IMR-90 (cell line): ENCODE data around the gene TRAF6. TPM values are rescaled to one million over a fixed set of nuclear protein-coding genes. Genes with fewer than 3 reads are reported as not detected.

ENCODE experiments used
- ATAC-seq: fragments of 200-7000 bp; cut with Tn5 transposase; 2 replicates; pipeline ENCODE4 v1.9.1; 2020; ENCODE audit warnings: low read depth, mild to moderate bottlenecking, moderate library complexity
- BruUV-seq: library from RNA; stranded (reverse); fragments of 400-500 nt; replicated peaks from 2 replicates; lab custom pipeline; 2021; lab: Mats Ljungman, UMichigan
- CTCF ChIA-PET: fragments of 300-600 bp; formaldehyde crosslinking; extraction: SDS; loops from one replicate; lab custom pipeline; 2021; ENCODE audit warnings: antibody characterized with exemption; lab: Yijun Ruan, JAX
- POLR2A ChIA-PET: fragments of 300-600 bp; sonication (Branson Sonifier 250); formaldehyde crosslinking; loops from one replicate; lab custom pipeline; 2022; ENCODE audit warnings: antibody characterized with exemption; ENCODE audit not compliant: unreplicated experiment; lab: Charles Lee
- DNase-seq: peaks from one replicate; pipeline ENCODE4 v3.0.0; 2013
- H2AFZ ChIP-seq: replicated peaks from 2 replicates; pipeline ENCODE3; 2013; ENCODE audit warnings: low read length, mild to moderate bottlenecking; ENCODE audit not compliant: poor library complexity
- H2AK5ac ChIP-seq: 2 replicates; pipeline ENCODE4 v1.6.1; 2013; ENCODE audit warnings: low read depth, low read length, inconsistent platforms
- H2AK9ac ChIP-seq: replicated peaks from 2 replicates; pipeline ENCODE3; 2013; ENCODE audit warnings: mild to moderate bottlenecking, low read depth, low read length, moderate library complexity; ENCODE audit not compliant: poor library complexity
- H2BK120ac ChIP-seq: 2 replicates; pipeline ENCODE4 v1.6.1; 2013; ENCODE audit warnings: low read depth, low read length, inconsistent platforms
- H2BK15ac ChIP-seq: 3 replicates; pipeline ENCODE4 v1.6.1; 2013; ENCODE audit warnings: low read depth, low read length, inconsistent platforms
- H2BK20ac ChIP-seq: 2 replicates; pipeline ENCODE4 v1.6.1; 2013; ENCODE audit warnings: low read depth, mild to moderate bottlenecking, inconsistent platforms, low read length, moderate library complexity
- H2BK5ac ChIP-seq: 2 replicates; pipeline ENCODE4 v1.6.1; 2013; ENCODE audit warnings: mild to moderate bottlenecking, low read depth, low read length, inconsistent platforms; ENCODE audit not compliant: poor library complexity, severe bottlenecking
- H3K14ac ChIP-seq: replicated peaks from 2 replicates; pipeline ENCODE4 v1.6.1; 2013; ENCODE audit warnings: low read depth, low read length, inconsistent platforms
- H3K18ac ChIP-seq: 2 replicates; pipeline ENCODE4 v1.6.1; 2013; ENCODE audit warnings: low read depth, low read length, control low read depth
- H3K23ac ChIP-seq: 2 replicates; pipeline ENCODE4 v1.6.1; 2013; ENCODE audit warnings: low read depth, low read length, inconsistent platforms
- H3K27ac ChIP-seq: 2 replicates; pipeline ENCODE4 v1.5.1; 2013; ENCODE audit warnings: mild to moderate bottlenecking, control low read depth, low read length; ENCODE audit not compliant: insufficient read depth
- H3K27me3 ChIP-seq: 2 replicates; pipeline ENCODE4 v1.6.1; 2013; ENCODE audit warnings: low read length; ENCODE audit not compliant: control insufficient read depth, insufficient read depth
- H3K36me3 ChIP-seq: 2 replicates; pipeline ENCODE4 v1.6.1; 2013; ENCODE audit warnings: low read length, mixed read lengths; ENCODE audit not compliant: control insufficient read depth, insufficient read depth
- H3K4ac ChIP-seq: 2 replicates; pipeline ENCODE4 v1.6.1; 2013; ENCODE audit warnings: low read depth, low read length, inconsistent platforms
- H3K4me1 ChIP-seq: 2 replicates; pipeline ENCODE4 v1.6.1; 2013; ENCODE audit warnings: low read length, mixed read lengths; ENCODE audit not compliant: control insufficient read depth, insufficient read depth
- H3K4me2 ChIP-seq: 2 replicates; pipeline ENCODE4 v1.6.1; 2013; ENCODE audit warnings: low read depth, mild to moderate bottlenecking, control low read depth, low read length, moderate library complexity
- H3K4me3 ChIP-seq: 2 replicates; pipeline ENCODE4 v1.5.1; 2013; ENCODE audit warnings: low read depth, mild to moderate bottlenecking, control low read depth, low read length, moderate library complexity; ENCODE audit not compliant: insufficient read depth
- H3K56ac ChIP-seq: 2 replicates; pipeline ENCODE4 v1.6.1; 2013; ENCODE audit warnings: low read length, inconsistent platforms; ENCODE audit not compliant: insufficient read depth; ENCODE audit errors: extremely low read depth
- H3K79me1 ChIP-seq, 2 experiments: 2 replicates each; pipeline ENCODE4 v1.6.1; 2013; ENCODE audit warnings: low read length in 2 of 2, inconsistent platforms in 1 of 2, low read depth in 1 of 2
- H3K9ac ChIP-seq: 2 replicates; pipeline ENCODE4 v1.6.1; 2013; ENCODE audit warnings: low read depth, low read length, control low read depth
- H3K9me1 ChIP-seq: 2 replicates; pipeline ENCODE4 v1.6.1; 2013; ENCODE audit warnings: low read length, inconsistent platforms; ENCODE audit not compliant: insufficient read depth
- H3K9me3 ChIP-seq: 2 replicates; pipeline ENCODE4 v1.6.1; 2013; ENCODE audit warnings: low read length; ENCODE audit not compliant: control insufficient read depth, insufficient read depth
- H4K20me1 ChIP-seq: 2 replicates; pipeline ENCODE4 v1.6.1; 2013; ENCODE audit warnings: low read length, inconsistent platforms; ENCODE audit not compliant: insufficient read depth
- H4K5ac ChIP-seq: 2 replicates; pipeline ENCODE4 v1.6.1; 2013; ENCODE audit warnings: mild to moderate bottlenecking, low read depth, low read length, control low read depth
- H4K8ac ChIP-seq, 2 experiments: 2 replicates each; pipeline ENCODE4 v1.6.1; 2013; ENCODE audit warnings: low read depth in 2 of 2, low read length in 2 of 2, control low read depth in 1 of 2, inconsistent platforms in 1 of 2
- H4K91ac ChIP-seq: 2 replicates; pipeline ENCODE4 v1.6.1; 2013; ENCODE audit warnings: low read depth, low read length, inconsistent platforms; ENCODE audit not compliant: insufficient read depth
- CEBPB ChIP-seq: IDR thresholded peaks from 2 replicates; pipeline ENCODE4 v1.6.1; 2012; ENCODE audit warnings: low read depth, low read length, improper control_type of control experiment
- CTCF ChIP-seq: conservative IDR thresholded peaks from 2 replicates; pipeline ENCODE4 v1.5.1; 2012; ENCODE audit warnings: mild to moderate bottlenecking, low read depth, low read length, improper control_type of control experiment
- FOS ChIP-seq: fragments of 150-350 bp; IDR thresholded peaks from 2 replicates; pipeline ENCODE4 v1.6.1; 2016; ENCODE audit warnings: low read depth, low read length
- MAZ ChIP-seq: IDR thresholded peaks from 2 replicates; pipeline ENCODE4 v1.6.1; 2012; ENCODE audit warnings: low read depth, mild to moderate bottlenecking, low read length, improper control_type of control experiment, moderate library complexity, borderline replicate concordance
- MXI1 ChIP-seq: IDR thresholded peaks from 2 replicates; pipeline ENCODE4 v1.6.1; 2012; ENCODE audit warnings: low read depth, mild to moderate bottlenecking, low read length, moderate library complexity, borderline replicate concordance
- RAD21 ChIP-seq: IDR thresholded peaks from 2 replicates; pipeline ENCODE4 v1.6.1; 2012; ENCODE audit warnings: low read length, improper control_type of control experiment
- RFX5 ChIP-seq: IDR thresholded peaks from 2 replicates; pipeline ENCODE4 v1.8.0; 2012; ENCODE audit warnings: low read depth, mild to moderate bottlenecking, low read length, moderate library complexity
- SMC3 ChIP-seq: fragments of 150-350 bp; IDR thresholded peaks from 2 replicates; pipeline ENCODE4 v1.6.1; 2016; ENCODE audit warnings: low read depth, mild to moderate bottlenecking, antibody characterized with exemption, low read length, moderate library complexity
- USF2 ChIP-seq: fragments of 150-350 bp; IDR thresholded peaks from 2 replicates; pipeline ENCODE4 v1.6.1; 2017; ENCODE audit warnings: mild to moderate bottlenecking, antibody characterized with exemption, low read length, low read depth
- WGBS, 2 experiments: methylation state at CpG; one replicate each; pipeline versions ENCODE4 v1.1.5 to v1.1.7; 2013; ENCODE audit warnings: missing lambda C conversion rate in 2 of 2; ENCODE audit not compliant: insufficient read length in 1 of 2; ENCODE audit errors: extremely low coverage in 2 of 2; 5-methylcytosine and 5-hydroxymethylcytosine counted together
- dilution Hi-C: fragments of 300-500 bp; cut with HindIII; formaldehyde crosslinking; loops from one replicate; pipeline ENCODE4 v1.14.3; 2018; ENCODE audit warnings: low sequenced_read_pairs; ENCODE audit not compliant: unreplicated experiment
- in situ Hi-C: fragments of 300-500 bp; cut with MboI; formaldehyde crosslinking; loops from 3 replicates; pipeline ENCODE4 v1.14.3; 2019; ENCODE audit warnings: low sequenced_read_pairs, inconsistent platforms, mixed read lengths
- intact Hi-C: fragments of 100-400 bp; cut with micrococcal nuclease; formaldehyde crosslinking; loops from 2 replicates; pipeline ENCODE4 v1.10.0; 2022
- polyA plus RNA-seq, 3 experiments: library from polyadenylated mRNA; depleted of rRNA; stranded (reverse); fragments of >200 nt; gene quantifications; 2 replicates each; pipeline ENCODE4 v1.2.3, GENCODE V29; 2012; ENCODE audit warnings: low replicate concordance in 1 of 3
- total RNA-seq: library from RNA; depleted of rRNA; stranded (reverse); fragments of >200 nt; gene quantifications from 2 replicates; pipeline ENCODE4 v1.2.3, GENCODE V29; 2012
- TF ChIP-seq, protein P1 (sequence below): fragments of 150-350 bp; IDR thresholded peaks from 2 replicates; pipeline ENCODE4 v1.6.1; 2016; ENCODE audit warnings: low read depth, mild to moderate bottlenecking, low read length, moderate library complexity, borderline replicate concordance

The TRAF6 gene
- total and polyA plus RNA-seq, 2 of the 4 experiments (the other 2 are of a cell fraction), result 6.0 to 17.6 TPM

DNA sequence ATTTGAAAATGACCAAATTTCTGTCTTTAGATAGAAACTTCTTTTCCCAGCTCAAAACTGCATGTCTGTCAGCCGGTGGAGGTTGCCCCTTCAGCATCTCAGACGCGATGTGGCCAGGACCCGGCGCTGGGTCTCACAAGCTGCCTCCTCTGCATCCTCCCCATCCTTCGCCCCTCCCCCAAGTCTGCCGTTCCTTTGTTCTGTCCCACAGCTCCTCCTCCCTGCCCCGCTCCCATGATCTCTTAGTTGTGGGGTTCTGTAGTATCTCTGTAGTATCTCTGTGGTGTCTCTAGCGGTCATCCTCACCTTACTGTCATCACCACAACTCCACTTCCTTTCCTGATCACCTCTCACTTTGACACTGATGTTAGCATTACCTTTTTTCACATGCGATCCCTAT, 49.9 kb downstream of the TRAF6 start (continued):
- no peak for TF ChIP-seq CTCF
- TF ChIP-seq CEBPB, result no peak

DNA sequence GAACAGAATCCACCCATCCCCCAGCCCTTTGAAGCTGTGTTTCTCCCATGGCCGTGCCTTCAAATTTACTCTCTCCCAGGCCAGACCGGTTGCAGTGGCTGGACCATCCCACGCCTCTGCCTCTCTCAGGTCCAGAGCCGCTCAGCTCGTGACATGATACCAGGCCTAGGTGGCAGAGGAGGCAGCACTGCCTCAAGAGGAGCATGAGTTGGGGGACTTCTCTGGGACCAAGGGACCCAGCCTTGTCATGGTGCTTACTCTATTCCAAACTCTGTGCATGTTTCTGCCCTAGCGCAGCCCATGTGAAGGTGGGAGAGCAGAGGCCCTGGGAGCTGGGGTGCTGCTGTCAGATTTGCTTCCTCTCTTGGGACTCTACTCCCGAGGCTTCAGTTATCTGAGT, 51.0 kb downstream of the TRAF6 start:
- 0 out of 2 replicates have a peak overlapping the region, but pooled peaks have one; percentile 51 for H4K91ac ChIP-seq
- H4K8ac ChIP-seq, result no peak overlapping the region
- H3K27me3 ChIP-seq, result no peaks in the 10 kb centered on the region
- no TSS peak for BruUV-seq
- peak overlapping the region; percentile 39; the same call in 1 of the 2 replicates for H3K4ac ChIP-seq
- no peak overlapping the region; the same call in 1 of the 2 replicates for H3K14ac ChIP-seq
- H3K27ac ChIP-seq, result no peak overlapping the region
- ChIA-PET CTCF (no interaction called here), POLR2A (no interaction called here)
- H2BK15ac ChIP-seq, result no peak overlapping the region
- H2AK5ac ChIP-seq, result peak overlapping the region; percentile 64
- no peaks in the 10 kb centered on the region for H3K9me3 ChIP-seq
- H2BK120ac ChIP-seq, result peak overlapping the region; percentile 48
- no peaks in the 10 kb centered on the region for H4K20me1 ChIP-seq
- H2BK5ac ChIP-seq, result no peak overlapping the region
- H2AK9ac ChIP-seq, result no peak overlapping the region
- intact Hi-C loops (loop anchor here (5.0 kb wide), 1 partner anchor 82 kb away; no protein-coding TSS in a partner anchor), in situ Hi-C loops (loop anchor here (25.0 kb wide), 1 partner anchor 847 kb away; the partner anchor contains the start of gene FJX1), dilution Hi-C loops (no loop called here)
- H2BK20ac ChIP-seq, result peak overlapping the region; percentile 57; the same call in 1 of the 2 replicates
- no peak overlapping the region for H2AFZ ChIP-seq
- H4K5ac ChIP-seq, result no peak overlapping the region
- H3K79me1 ChIP-seq, result peaks cover 0 to 2% of the 10 kb centered on the region in 2 experiments; a peak in 1 of 4 replicates
- no peak overlapping the region for H3K4me2 ChIP-seq
- no peak overlapping the region for H3K18ac ChIP-seq
- no peak overlapping the region for H3K23ac ChIP-seq
- H3K4me1 ChIP-seq, result peaks cover 33% of the 10 kb centered on the region
- DNase-seq (no peak), ATAC-seq (no peak)
- H3K56ac ChIP-seq, result no peak overlapping the region
- H3K9ac ChIP-seq, result no peak overlapping the region
- no peak overlapping the region for H3K4me3 ChIP-seq
- WGBS, 2 experiments, result 100% methylated on average over 3 of the region's 7 CpGs; no CpG with 5 or more reads in 1 of the 2 experiments
- no peaks in the 10 kb centered on the region for H3K36me3 ChIP-seq
- peaks cover 30% of the 10 kb centered on the region for H3K9me1 ChIP-seq
- TF ChIP-seq RFX5, result no peak
- no peak for TF ChIP-seq CTCF
- TF ChIP-seq RAD21, result no peak
- TF ChIP-seq MXI1, result no peak
- no peak for TF ChIP-seq FOS
- no peak for TF ChIP-seq USF2
- TF ChIP-seq, protein P1, sequence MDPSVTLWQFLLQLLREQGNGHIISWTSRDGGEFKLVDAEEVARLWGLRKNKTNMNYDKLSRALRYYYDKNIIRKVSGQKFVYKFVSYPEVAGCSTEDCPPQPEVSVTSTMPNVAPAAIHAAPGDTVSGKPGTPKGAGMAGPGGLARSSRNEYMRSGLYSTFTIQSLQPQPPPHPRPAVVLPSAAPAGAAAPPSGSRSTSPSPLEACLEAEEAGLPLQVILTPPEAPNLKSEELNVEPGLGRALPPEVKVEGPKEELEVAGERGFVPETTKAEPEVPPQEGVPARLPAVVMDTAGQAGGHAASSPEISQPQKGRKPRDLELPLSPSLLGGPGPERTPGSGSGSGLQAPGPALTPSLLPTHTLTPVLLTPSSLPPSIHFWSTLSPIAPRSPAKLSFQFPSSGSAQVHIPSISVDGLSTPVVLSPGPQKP, result no peak
- TF ChIP-seq MAZ, result no peak
- no peak for TF ChIP-seq SMC3
